Caki2 (cell line): Measurements from ENCODE around the gene PGBD2. TPM values are rescaled to one million over a fixed set of nuclear protein-coding genes. Genes with fewer than 3 reads are reported as not detected.

Experiments used
- total RNA-seq: library from RNA; depleted of rRNA; stranded (reverse); fragments of >200 nt; shearing (Covaris generic); gene quantifications from 2 replicates; pipeline ENCODE4 v1.2.3, GENCODE V29; 2014; ENCODE audit warnings: low replicate concordance; rRNA removed

PGBD2 gene
- total RNA-seq, 1 experiment from 2014 or later = 5.8 TPM

Other genes with a start within 250 kb of the PGBD2 start
- not detected in 2 replicates for gene OR14I1, start 203.5 kb upstream of the PGBD2 start, total RNA-seq
- not detected in 2 replicates for gene LYPD8, start 150.5 kb upstream of the PGBD2 start, total RNA-seq
- 28.4 and 30.8 TPM in 2 replicates for gene SH3BP5L, start 80.3 kb upstream of the PGBD2 start, total RNA-seq
- 16.2 and 27.4 TPM in 2 replicates for gene ZNF672, start 68.0 kb upstream of the PGBD2 start, total RNA-seq
- gene ZNF692, start 47.1 kb upstream of the PGBD2 start, total RNA-seq = 8.1 and 8.2 TPM in 2 replicates